K562 treated with DMSO at 1 percent for 4 hours (cell line): Measurements from ENCODE around the gene RASSF9. TPM values are rescaled to one million over a fixed set of nuclear protein-coding genes. Genes with fewer than 3 reads are reported as not detected.

Experiments
- total RNA-seq: library from RNA; unstranded; fragments of 300-600 nt; gene quantifications from 2 replicates; pipeline ENCODE4 v1.2.3, GENCODE V29; 2022; ENCODE audit not compliant: insufficient read depth

RASSF9 gene
- not detected in 2 replicates for total RNA-seq

GRCh38 chr12:85836197-85837090 is at the start of gene RASSF9:
Gene RASSF9 (minus strand): TSS chr12:85836409. CDS start chr12:85836201, 208 bp downstream.

GRCh38 chr12:85874031-85874461 is 37.8 kb upstream of the RASSF9 start, which contains the start of gene NTS:
Gene NTS (plus strand): TSS chr12:85874295. CDS start chr12:85874404, 109 bp downstream.

Other genes starting within 250 kb of the RASSF9 start
- gene NTS, start 37.9 kb upstream of the RASSF9 start, total RNA-seq = not detected in 2 replicates